Activated B cell treated with CpG ODN at 0.5 μM for 24 hours (primary cell): ENCODE results near the gene DPY19L1. TPM values are rescaled to one million over a fixed set of nuclear protein-coding genes. Genes with fewer than 3 reads are reported as not detected.
"Not testable (repeated sequence)": the region's sequence is repeated elsewhere in the genome, so short reads cannot be mapped to it uniquely, and the experiment has no call there.

Experiments used
- ATAC-seq: fragments of 200-7000 bp; cut with Tn5 transposase; one replicate; pipeline ENCODE4 v1.10.0; 2021; ENCODE audit warnings: low read depth, mild to moderate bottlenecking, moderate library complexity
- CTCF ChIA-PET: fragments of 350-600 bp; sonication (Branson Sonifier 250); formaldehyde crosslinking; loops from one replicate; lab custom pipeline; 2021; ENCODE audit warnings: antibody characterized with exemption; lab: Charles Lee
- POLR2A ChIA-PET: fragments of 350-600 bp; sonication (Branson Sonifier 250); formaldehyde crosslinking; loops from one replicate; lab custom pipeline; 2021; ENCODE audit warnings: antibody characterized with exemption; lab: Charles Lee
- DNase-seq: peaks from one replicate; pipeline ENCODE4 v3.0.0; 2022
- H3K27ac Mint-ChIP-seq: one replicate; pipeline ENCODE4 v1.8.0; 2020; ENCODE audit warnings: mixed read lengths
- H3K27me3 Mint-ChIP-seq: one replicate; pipeline ENCODE4 v1.8.0; 2021; ENCODE audit warnings: mixed read lengths
- H3K36me3 Mint-ChIP-seq: one replicate; pipeline ENCODE4 v1.8.0; 2021; ENCODE audit warnings: low read depth, mixed read lengths
- H3K4me1 Mint-ChIP-seq: one replicate; pipeline ENCODE4 v1.8.0; 2021; ENCODE audit warnings: mixed read lengths
- H3K4me3 Mint-ChIP-seq: one replicate; pipeline ENCODE4 v1.8.0; 2020; ENCODE audit warnings: mild to moderate bottlenecking, mixed read lengths
- H3K9me3 Mint-ChIP-seq: one replicate; pipeline ENCODE4 v1.8.0; 2020; ENCODE audit warnings: mixed read lengths
- intact Hi-C: fragments of 100-400 bp; cut with micrococcal nuclease; formaldehyde crosslinking; loops from one replicate; pipeline ENCODE4 v1.15.1; 2024
- total RNA-seq: library from RNA; stranded (reverse); gene quantifications from 2 replicates; pipeline ENCODE4 v1.2.3, GENCODE V29; 2022
- TF ChIP-seq, protein P1 (sequence below): fragments of 200-600 bp; IDR thresholded peaks from one replicate; pipeline ENCODE4 v1.8.0; 2022; ENCODE audit warnings: antibody characterized with exemption, mild to moderate bottlenecking

The DPY19L1 gene
- total RNA-seq, 1 donor from 2014 or later = 10.0 TPM

DNA sequence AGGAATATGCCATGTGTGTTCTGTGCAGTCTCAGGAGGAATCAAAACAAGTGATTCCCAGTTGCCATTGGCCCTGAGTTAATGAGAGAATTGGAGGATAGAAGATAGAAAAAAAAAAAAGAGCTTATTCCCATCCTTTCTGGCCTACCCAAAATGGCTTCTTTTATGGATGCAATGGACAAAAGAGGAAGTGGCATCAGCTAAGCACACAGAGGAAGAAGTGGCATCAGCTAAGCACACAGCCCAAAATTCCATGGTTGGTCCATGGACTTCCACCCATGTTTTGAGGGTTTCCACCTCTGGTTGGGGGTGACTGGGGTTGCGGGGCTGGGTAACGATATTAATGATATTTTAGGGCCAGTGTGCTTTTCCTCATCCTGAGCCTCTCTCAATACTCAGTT is 11.1 kb upstream of the DPY19L1 start:
- H3K27me3 Mint-ChIP-seq = peaks cover 16% of the 10 kb centered on the region
- POLR2A ChIA-PET, CTCF ChIA-PET, H3K4me1 Mint-ChIP-seq, H3K9me3 Mint-ChIP-seq, intact Hi-C loops, H3K27ac Mint-ChIP-seq, ATAC-seq, H3K4me3 Mint-ChIP-seq, H3K36me3 Mint-ChIP-seq, DNase-seq: not testable (repeated sequence)

DNA sequence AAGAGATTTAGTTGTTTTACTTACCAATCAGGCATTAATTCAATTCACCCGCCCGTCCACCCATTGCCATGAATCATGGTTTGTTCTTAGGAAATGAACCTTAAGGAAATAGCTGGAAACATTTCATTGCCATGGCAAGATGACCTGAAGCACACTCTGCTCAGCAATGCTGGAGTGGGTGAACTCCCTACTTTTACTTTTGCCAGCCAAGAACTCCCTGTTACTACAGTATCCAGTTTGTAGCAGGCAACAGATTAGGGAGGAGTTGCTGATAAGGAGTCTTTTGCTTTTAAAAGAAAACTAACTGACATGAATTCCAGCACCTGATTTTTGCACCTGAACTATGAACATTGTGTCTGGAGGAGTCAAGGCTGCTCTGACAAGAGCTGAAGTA is 10.6 kb upstream of the DPY19L1 start:
- H3K27ac Mint-ChIP-seq, H3K9me3 Mint-ChIP-seq, intact Hi-C loops, CTCF ChIA-PET, POLR2A ChIA-PET, H3K4me3 Mint-ChIP-seq, ATAC-seq, H3K4me1 Mint-ChIP-seq, H3K36me3 Mint-ChIP-seq, DNase-seq: not testable (repeated sequence)
- peaks cover 16% of the 10 kb centered on the region for H3K27me3 Mint-ChIP-seq

DNA sequence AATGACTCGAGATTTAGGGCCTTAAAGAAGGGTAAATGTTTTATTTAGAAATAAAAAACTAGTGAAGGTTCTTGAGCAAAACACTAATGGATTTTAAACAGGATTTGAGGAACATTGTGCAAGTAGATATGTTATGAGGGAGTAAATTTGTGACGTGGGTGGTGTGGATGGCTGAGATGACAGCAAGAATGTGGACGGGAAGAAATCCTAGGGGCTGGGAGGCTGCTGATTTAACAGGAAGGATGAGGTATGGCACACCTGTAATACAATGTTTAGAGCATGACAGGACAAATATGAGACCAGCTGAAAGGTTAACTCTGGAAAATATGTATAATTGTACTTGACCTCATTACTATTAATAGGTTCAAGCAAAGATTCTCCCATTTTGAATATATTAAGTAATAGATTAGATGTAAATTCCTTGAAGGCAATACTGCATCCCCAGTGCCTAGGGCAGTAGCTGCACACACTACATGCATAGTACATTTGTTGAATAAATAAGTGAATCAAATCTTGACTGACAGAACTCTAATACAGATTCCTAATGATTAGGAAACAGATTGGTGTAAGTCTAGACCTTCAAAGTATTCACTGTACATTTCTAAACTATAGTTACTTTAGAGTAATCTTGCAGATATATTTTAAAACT is 10.1 kb upstream of the DPY19L1 start:
- POLR2A ChIA-PET, H3K9me3 Mint-ChIP-seq, intact Hi-C loops, CTCF ChIA-PET, H3K4me3 Mint-ChIP-seq, DNase-seq, ATAC-seq, H3K4me1 Mint-ChIP-seq, H3K36me3 Mint-ChIP-seq, H3K27ac Mint-ChIP-seq: not testable (repeated sequence)
- H3K27me3 Mint-ChIP-seq = peaks cover 21% of the 10 kb centered on the region

DNA sequence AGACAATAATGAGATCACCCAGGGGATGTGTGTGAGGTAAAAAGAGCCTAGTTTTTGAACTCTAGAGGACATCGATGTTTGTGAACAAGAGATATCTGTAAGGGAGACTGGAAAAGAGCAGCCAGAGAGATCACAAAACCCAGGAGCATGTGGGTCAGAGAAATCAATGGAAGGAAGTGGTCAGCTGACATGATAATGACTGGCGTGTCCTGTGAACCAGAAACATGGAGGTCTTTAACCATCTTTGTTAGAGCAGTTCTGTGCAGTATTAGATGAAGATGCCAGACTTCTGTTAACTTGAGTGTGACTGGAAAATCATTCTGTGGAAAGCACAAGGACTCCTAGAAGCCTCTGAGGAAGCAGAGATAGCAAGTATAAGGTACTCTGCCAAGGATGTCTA is 6.0 kb upstream of the DPY19L1 start:
- POLR2A ChIA-PET = not testable (repeated sequence)

DNA sequence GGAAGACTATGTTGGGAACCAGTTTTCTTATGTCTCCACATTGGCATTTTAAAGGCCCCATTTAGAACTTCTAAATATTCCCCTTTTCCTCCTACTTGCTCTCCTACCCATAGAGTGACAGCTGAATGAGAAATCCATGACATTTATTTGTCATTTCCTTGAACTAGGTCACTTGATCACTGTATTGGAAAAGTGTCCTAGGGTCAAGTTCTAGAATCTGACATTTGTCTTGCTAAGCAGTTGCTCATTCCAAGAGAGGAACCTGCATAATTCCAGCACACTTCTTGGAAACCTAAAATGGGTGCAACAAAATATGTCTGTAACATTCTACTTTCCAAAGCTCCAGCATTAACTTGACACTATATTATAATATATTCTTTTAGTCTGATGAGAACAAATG is 3.6 kb upstream of the DPY19L1 start:
- no peak overlapping the region for H3K4me3 Mint-ChIP-seq
- intact Hi-C loops = no loop called here
- H3K4me1 Mint-ChIP-seq = peaks cover 13% of the 10 kb centered on the region
- peaks cover 5% of the 10 kb centered on the region for H3K27me3 Mint-ChIP-seq
- DNase-seq = no peak
- no peak for ATAC-seq
- peaks cover 3% of the 10 kb centered on the region for H3K36me3 Mint-ChIP-seq
- ChIA-PET POLR2A (no interaction called here), CTCF (no interaction called here)
- H3K9me3 Mint-ChIP-seq = no peaks in the 10 kb centered on the region
- H3K27ac Mint-ChIP-seq = no peak overlapping the region
- TF ChIP-seq, protein P1, sequence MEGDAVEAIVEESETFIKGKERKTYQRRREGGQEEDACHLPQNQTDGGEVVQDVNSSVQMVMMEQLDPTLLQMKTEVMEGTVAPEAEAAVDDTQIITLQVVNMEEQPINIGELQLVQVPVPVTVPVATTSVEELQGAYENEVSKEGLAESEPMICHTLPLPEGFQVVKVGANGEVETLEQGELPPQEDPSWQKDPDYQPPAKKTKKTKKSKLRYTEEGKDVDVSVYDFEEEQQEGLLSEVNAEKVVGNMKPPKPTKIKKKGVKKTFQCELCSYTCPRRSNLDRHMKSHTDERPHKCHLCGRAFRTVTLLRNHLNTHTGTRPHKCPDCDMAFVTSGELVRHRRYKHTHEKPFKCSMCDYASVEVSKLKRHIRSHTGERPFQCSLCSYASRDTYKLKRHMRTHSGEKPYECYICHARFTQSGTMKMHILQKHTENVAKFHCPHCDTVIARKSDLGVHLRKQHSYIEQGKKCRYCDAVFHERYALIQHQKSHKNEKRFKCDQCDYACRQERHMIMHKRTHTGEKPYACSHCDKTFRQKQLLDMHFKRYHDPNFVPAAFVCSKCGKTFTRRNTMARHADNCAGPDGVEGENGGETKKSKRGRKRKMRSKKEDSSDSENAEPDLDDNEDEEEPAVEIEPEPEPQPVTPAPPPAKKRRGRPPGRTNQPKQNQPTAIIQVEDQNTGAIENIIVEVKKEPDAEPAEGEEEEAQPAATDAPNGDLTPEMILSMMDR = no peak

More for the DNA sequence above, 6.0 kb upstream of the DPY19L1 start:
- intact Hi-C loops, DNase-seq, H3K4me3 Mint-ChIP-seq, H3K27ac Mint-ChIP-seq, H3K9me3 Mint-ChIP-seq, H3K36me3 Mint-ChIP-seq, CTCF ChIA-PET, H3K4me1 Mint-ChIP-seq, ATAC-seq: not testable (repeated sequence)
- H3K27me3 Mint-ChIP-seq = peaks cover 14% of the 10 kb centered on the region

DNA sequence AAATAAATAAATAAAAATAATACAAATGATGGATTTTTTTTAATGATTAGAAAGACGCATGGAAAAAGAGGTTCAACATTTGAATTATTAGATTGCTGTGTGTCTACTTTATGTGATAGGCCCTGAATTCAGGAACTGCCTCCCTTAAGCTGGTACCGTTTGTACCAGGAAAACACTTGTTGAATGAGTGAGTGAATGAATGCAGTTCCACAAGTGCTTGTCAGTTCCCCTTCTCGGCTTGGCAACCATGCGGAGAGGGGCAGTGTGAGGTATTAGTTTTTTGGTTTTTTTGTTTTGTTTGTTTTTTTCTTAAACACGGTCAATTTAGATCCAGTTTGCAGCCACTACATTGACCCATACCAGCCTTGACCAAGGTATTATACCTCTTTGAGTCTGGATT is 2.1 kb upstream of the DPY19L1 start:
- H3K4me1 Mint-ChIP-seq = peaks cover 28% of the 10 kb centered on the region
- ChIA-PET POLR2A (no interaction called here), CTCF (no interaction called here)
- H3K4me3 Mint-ChIP-seq = no peak overlapping the region
- peaks cover 3% of the 10 kb centered on the region for H3K36me3 Mint-ChIP-seq
- peaks cover 5% of the 10 kb centered on the region for H3K27me3 Mint-ChIP-seq
- no peaks in the 10 kb centered on the region for H3K9me3 Mint-ChIP-seq
- DNase-seq = no peak
- ATAC-seq = no peak
- intact Hi-C loops = loop anchor here (5.0 to 10.0 kb wide), 2 partner anchors 213 to 1975 kb away; partner anchors contain the start of genes NT5C3A and TBX20
- H3K27ac Mint-ChIP-seq = no peak overlapping the region
- TF ChIP-seq, protein P1 = no peak

DNA sequence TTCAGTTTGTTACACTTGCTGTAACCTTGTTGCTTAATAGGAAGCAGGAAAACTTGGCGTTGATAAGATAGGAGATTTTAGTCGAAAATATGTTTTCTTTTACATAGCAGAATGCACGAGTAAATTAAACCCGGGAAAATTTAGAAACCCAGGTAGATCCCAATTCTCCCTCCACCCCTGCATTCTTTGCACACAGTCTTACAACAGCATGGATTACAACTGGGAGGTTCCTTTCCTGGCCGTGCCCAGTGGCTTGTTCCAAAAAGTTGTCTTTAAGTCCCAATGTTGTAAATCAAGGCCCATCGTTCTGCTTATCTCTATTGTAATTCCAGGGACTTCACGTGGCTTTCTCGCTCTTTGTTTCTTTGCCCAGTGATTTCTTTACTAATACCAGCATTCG is 1.1 kb upstream of the DPY19L1 start:
- intact Hi-C loops = loop anchor here (5.0 to 10.0 kb wide), 2 partner anchors 214 to 1974 kb away; partner anchors contain the start of genes NT5C3A and TBX20
- TF ChIP-seq, protein P1 = no peak
- no peak for DNase-seq
- no peaks in the 10 kb centered on the region for H3K9me3 Mint-ChIP-seq
- ATAC-seq = no peak
- CTCF ChIA-PET = no interaction called here
- peak overlapping the region; percentile 86 for H3K4me3 Mint-ChIP-seq
- POLR2A ChIA-PET = no interaction called here
- peak overlapping the region; percentile 72 for H3K27ac Mint-ChIP-seq
- H3K27me3 Mint-ChIP-seq = peaks cover 5% of the 10 kb centered on the region
- peaks cover 29% of the 10 kb centered on the region for H3K4me1 Mint-ChIP-seq
- peaks cover 3% of the 10 kb centered on the region for H3K36me3 Mint-ChIP-seq
